GM12878 (cell line): ENCODE measurements around the gene LRRK1. TPM values are rescaled to one million over a fixed set of nuclear protein-coding genes. Genes with fewer than 3 reads are reported as not detected.

ENCODE experiments used
- ATAC-seq: fragments of 200-7000 bp; cut with Tn5 transposase; 3 replicates; pipeline ENCODE4 v1.9.1; 2020; ENCODE audit warnings: mild to moderate bottlenecking, moderate library complexity
- BruUV-seq: library from RNA; stranded (reverse); fragments of 400-500 nt; replicated peaks from 2 replicates; lab custom pipeline; 2021; lab: Mats Ljungman, UMichigan
- CTCF ChIA-PET: fragments of 300-600 bp; sonication (Branson Sonifier 250); formaldehyde crosslinking; extraction: SDS; loops from one replicate; lab custom pipeline; 2021; ENCODE audit warnings: inconsistent platforms; lab: Yijun Ruan, JAX
- POLR2A ChIA-PET: fragments of 350-600 bp; formaldehyde crosslinking; extraction: SDS; loops from one replicate; lab custom pipeline; 2021; ENCODE audit warnings: inconsistent platforms; lab: Charles Lee
- RAD21 ChIA-PET: fragments of 300-600 bp; sonication (Branson Sonifier 250); formaldehyde crosslinking; loops from one replicate; lab custom pipeline; 2023; ENCODE audit warnings: antibody characterized with exemption; ENCODE audit not compliant: unreplicated experiment; lab: Charles Lee
- SMC1A ChIA-PET: fragments of 300-600 bp; sonication (Branson Sonifier 250); formaldehyde crosslinking; loops from one replicate; lab custom pipeline; 2023; ENCODE audit not compliant: unreplicated experiment, uncharacterized antibody; lab: Charles Lee
- DNase-seq: peaks from one replicate; pipeline ENCODE4 v3.0.0-alpha.2; 2011; ENCODE audit warnings: low read depth, low spot score
- FAIRE-seq: peaks from 3 replicates; lab custom pipeline; 2011; peaks lifted over from hg19 to GRCh38; lab: Jason Lieb, UNC
- H2AFZ ChIP-seq: 2 replicates; pipeline ENCODE4 v1.6.0; 2011; ENCODE audit warnings: low read depth, low read length, control low read depth; ENCODE audit not compliant: control insufficient read depth
- H3K27ac ChIP-seq: 2 replicates; pipeline ENCODE4 v1.5.1; 2011; ENCODE audit warnings: control low read depth; ENCODE audit not compliant: control insufficient read depth, insufficient read depth
- H3K27me3 ChIP-seq, 2 experiments: replicated peaks in 1 of 2; 2 replicates each; pipeline versions ENCODE4 v1.6.0 to v1.6.1; 2011; ENCODE audit warnings: low read length in 1 of 2; ENCODE audit not compliant: control insufficient read depth in 2 of 2, insufficient read depth in 2 of 2
- H3K36me3 ChIP-seq, 2 experiments: 2 replicates each; pipeline ENCODE4 v1.5.1; 2011; ENCODE audit warnings: low read length in 1 of 2; ENCODE audit not compliant: control insufficient read depth in 2 of 2, insufficient read depth in 2 of 2
- H3K4me1 ChIP-seq: 2 replicates; pipeline ENCODE4 v1.6.1; 2011; ENCODE audit warnings: mild to moderate bottlenecking, low read length, moderate library complexity, mixed read lengths; ENCODE audit not compliant: control insufficient read depth, insufficient read depth
- H3K4me2 ChIP-seq: 2 replicates; pipeline ENCODE4 v1.6.0; 2011; ENCODE audit warnings: control low read depth; ENCODE audit not compliant: control insufficient read depth, insufficient read depth
- H3K4me3 ChIP-seq: fragments of 200-600 bp; sonication (generic); 2 replicates; pipeline ENCODE4 v1.5.1; 2016
- H3K79me2 ChIP-seq: 2 replicates; pipeline ENCODE4 v1.6.0; 2011; ENCODE audit warnings: low read length; ENCODE audit not compliant: control insufficient read depth, insufficient read depth
- H3K9ac ChIP-seq: 2 replicates; pipeline ENCODE4 v1.8.0; 2011; ENCODE audit warnings: low read length, control low read depth, mixed read lengths; ENCODE audit not compliant: control insufficient read depth, insufficient read depth
- H3K9me3 ChIP-seq: replicated peaks from 3 replicates; pipeline ENCODE4 v1.5.1; 2011; ENCODE audit warnings: mild to moderate bottlenecking, low read length; ENCODE audit not compliant: control insufficient read depth, insufficient read depth
- H4K20me1 ChIP-seq: 2 replicates; pipeline ENCODE4 v1.6.0; 2011; ENCODE audit not compliant: control insufficient read depth, insufficient read depth
- BACH1 ChIP-seq: fragments of 450-650 bp; IDR thresholded peaks from 2 replicates; pipeline ENCODE4 v1.6.1; 2017; ENCODE audit warnings: mild to moderate bottlenecking, borderline replicate concordance
- BCL3 ChIP-seq: IDR thresholded peaks from 2 replicates; pipeline ENCODE4 v1.6.1; 2011; ENCODE audit warnings: borderline replicate concordance, low read depth, mild to moderate bottlenecking, moderate library complexity, low read length; ENCODE audit not compliant: insufficient read depth, poor library complexity, severe bottlenecking
- CHD2 ChIP-seq: IDR thresholded peaks from 2 replicates; pipeline ENCODE4 v1.6.1; 2011; ENCODE audit warnings: low read depth, low read length, improper control_type of control experiment, borderline replicate concordance
- FOS ChIP-seq: IDR thresholded peaks from 3 replicates; pipeline ENCODE4 v1.6.1; 2011; ENCODE audit warnings: borderline replicate concordance; ENCODE audit not compliant: insufficient read length; ENCODE audit errors: extremely low read depth
- FOXM1 ChIP-seq: IDR thresholded peaks from 2 replicates; pipeline ENCODE4 v1.6.1; 2012; ENCODE audit warnings: low read depth, mild to moderate bottlenecking, inconsistent platforms, low read length, moderate library complexity
- IRF4 ChIP-seq: IDR thresholded peaks from 2 replicates; pipeline ENCODE4 v1.6.1; 2011; ENCODE audit warnings: low read depth, low read length
- MEF2A ChIP-seq: IDR thresholded peaks from 2 replicates; pipeline ENCODE4 v1.6.1; 2011; ENCODE audit warnings: low read depth, mild to moderate bottlenecking, low read length, moderate library complexity; ENCODE audit not compliant: insufficient read depth
- NFIC ChIP-seq: IDR thresholded peaks from 2 replicates; pipeline ENCODE4 v1.6.1; 2012; ENCODE audit warnings: low read depth, mild to moderate bottlenecking, inconsistent platforms, low read length, moderate library complexity
- NFXL1 ChIP-seq: fragments of 450-650 bp; IDR thresholded peaks from 2 replicates; pipeline ENCODE4 v1.6.1; 2017; ENCODE audit warnings: antibody characterized with exemption, mild to moderate bottlenecking, borderline replicate concordance
- RFX5 ChIP-seq: IDR thresholded peaks from 2 replicates; pipeline ENCODE4 v1.6.1; 2011; ENCODE audit warnings: low read depth, low read length, improper control_type of control experiment
- SREBF2 ChIP-seq: IDR thresholded peaks from 2 replicates; pipeline ENCODE4 v1.6.1; 2012; ENCODE audit warnings: mild to moderate bottlenecking, low read length
- ZZZ3 ChIP-seq: IDR thresholded peaks from 2 replicates; pipeline ENCODE4 v1.6.1; 2011; ENCODE audit warnings: low read depth; ENCODE audit not compliant: control insufficient read depth, insufficient read length
- WGBS: methylation state at CpG from one replicate; pipeline ENCODE4 v1.1.6; 2016; ENCODE audit warnings: low lambda C conversion rate; ENCODE audit not compliant: insufficient replicate concordance, insufficient coverage; ENCODE audit errors: missing lambda C conversion rate; 5-methylcytosine and 5-hydroxymethylcytosine counted together
- in situ Hi-C: fragments of 300-500 bp; cut with MboI; formaldehyde crosslinking; loops from 9 replicates; pipeline ENCODE4 v1.14.3; 2018; ENCODE audit warnings: mixed read lengths
- intact Hi-C: fragments of 100-400 bp; cut with micrococcal nuclease; formaldehyde crosslinking; loops from one replicate; pipeline ENCODE4 v1.14.2; 2022; ENCODE audit not compliant: unreplicated experiment
- polyA plus RNA-seq, 11 experiments: library from polyadenylated mRNA; depleted of rRNA in 4 of 11; unstranded in 6 of 11; stranded (reverse) in 5 of 11; fragments of >200 nt; fragmentation: Nextera tagmentation in 4 of 11; fragmentation: Illumina TruSeq in 1 of 11; extraction: Ambion mirVana in 4 of 11; extraction: Trizol in 1 of 11; gene quantifications; 1 replicate in 1 of 11; 2 replicates in 10 of 11; pipeline versions ENCODE4 v1.2.1 to v1.2.3, GENCODE V29; 2011 to 2016; ENCODE audit warnings: inconsistent platforms in 2 of 11, missing spikeins in 2 of 11, low read depth in 1 of 11
- total RNA-seq, 4 experiments: library from RNA; depleted of rRNA in 3 of 4; stranded (reverse); fragments of >200 nt in 3 of 4; fragmentation: Illumina TruSeq in 1 of 4; extraction: Trizol in 1 of 4; gene quantifications; 2 replicates each; pipeline versions ENCODE4 v1.2.1 to v1.2.3, GENCODE V29; 2013 to 2021
- TF ChIP-seq, protein P1 (sequence below): fragments of 450-650 bp; formaldehyde crosslinking; IDR thresholded peaks from 2 replicates; pipeline ENCODE4 v1.4.0; 2020; ENCODE audit warnings: mild to moderate bottlenecking, moderate library complexity
- TF ChIP-seq, protein P2 (sequence below): fragments of 450-650 bp; IDR thresholded peaks from 2 replicates; pipeline ENCODE4 v1.6.1; 2017; ENCODE audit warnings: mild to moderate bottlenecking, moderate library complexity

The LRRK1 gene
- total and polyA plus RNA-seq, 10 of the 15 experiments (the other 5 are each of a cell fraction or from before 2014, with no cell fraction given): 2.2 to 58.3 (median 17.9) TPM

GRCh38 chr15:101025896-101026631 is 106.9 kb downstream of the LRRK1 start:
- 94% methylated on average over 17 of the region's 17 CpGs for WGBS
- BruUV-seq: no TSS peak
- Histone ChIP-seq H3K4me3 (no peak overlapping the region), H3K27me3 (no peaks in the 10 kb centered on the region), H3K4me1 (no peaks in the 10 kb centered on the region), H4K20me1 (no peaks in the 10 kb centered on the region), H3K36me3 (peaks cover 24 to 31% of the 10 kb centered on the region in 2 experiments), H3K9ac (no peak overlapping the region), H3K27ac (no peak overlapping the region), H3K9me3 (no peaks in the 10 kb centered on the region), H2AFZ (no peak overlapping the region), H3K79me2 (no peaks in the 10 kb centered on the region), H3K4me2 (no peak overlapping the region)
- FAIRE-seq: no peak
- DNase-seq: no peak
- ATAC-seq: no peak
- in situ Hi-C loops (loop anchor here (5.0 kb wide), 1 partner anchor 236 kb away; no protein-coding TSS in a partner anchor), intact Hi-C loops (no loop called here)
- POLR2A ChIA-PET: no interaction called here
- CTCF ChIA-PET: interaction anchor here (0.9 kb wide), 1 partner anchor 10 kb away, joined by 3 read pairs; no protein-coding TSS in a partner anchor
- SMC1A ChIA-PET: no interaction called here
- RAD21 ChIA-PET: no interaction called here
- no peak for TF ChIP-seq RFX5
- TF ChIP-seq BCL3: no peak
- TF ChIP-seq MEF2A: no peak
- no peak for TF ChIP-seq FOS
- no peak for TF ChIP-seq BACH1
- TF ChIP-seq, protein P1, sequence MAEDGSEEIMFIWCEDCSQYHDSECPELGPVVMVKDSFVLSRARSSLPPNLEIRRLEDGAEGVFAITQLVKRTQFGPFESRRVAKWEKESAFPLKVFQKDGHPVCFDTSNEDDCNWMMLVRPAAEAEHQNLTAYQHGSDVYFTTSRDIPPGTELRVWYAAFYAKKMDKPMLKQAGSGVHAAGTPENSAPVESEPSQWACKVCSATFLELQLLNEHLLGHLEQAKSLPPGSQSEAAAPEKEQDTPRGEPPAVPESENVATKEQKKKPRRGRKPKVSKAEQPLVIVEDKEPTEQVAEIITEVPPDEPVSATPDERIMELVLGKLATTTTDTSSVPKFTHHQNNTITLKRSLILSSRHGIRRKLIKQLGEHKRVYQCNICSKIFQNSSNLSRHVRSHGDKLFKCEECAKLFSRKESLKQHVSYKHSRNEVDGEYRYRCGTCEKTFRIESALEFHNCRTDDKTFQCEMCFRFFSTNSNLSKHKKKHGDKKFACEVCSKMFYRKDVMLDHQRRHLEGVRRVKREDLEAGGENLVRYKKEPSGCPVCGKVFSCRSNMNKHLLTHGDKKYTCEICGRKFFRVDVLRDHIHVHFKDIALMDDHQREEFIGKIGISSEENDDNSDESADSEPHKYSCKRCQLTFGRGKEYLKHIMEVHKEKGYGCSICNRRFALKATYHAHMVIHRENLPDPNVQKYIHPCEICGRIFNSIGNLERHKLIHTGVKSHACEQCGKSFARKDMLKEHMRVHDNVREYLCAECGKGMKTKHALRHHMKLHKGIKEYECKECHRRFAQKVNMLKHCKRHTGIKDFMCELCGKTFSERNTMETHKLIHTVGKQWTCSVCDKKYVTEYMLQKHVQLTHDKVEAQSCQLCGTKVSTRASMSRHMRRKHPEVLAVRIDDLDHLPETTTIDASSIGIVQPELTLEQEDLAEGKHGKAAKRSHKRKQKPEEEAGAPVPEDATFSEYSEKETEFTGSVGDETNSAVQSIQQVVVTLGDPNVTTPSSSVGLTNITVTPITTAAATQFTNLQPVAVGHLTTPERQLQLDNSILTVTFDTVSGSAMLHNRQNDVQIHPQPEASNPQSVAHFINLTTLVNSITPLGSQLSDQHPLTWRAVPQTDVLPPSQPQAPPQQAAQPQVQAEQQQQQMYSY (CRISPR knock-in tag): no peak
- no peak for TF ChIP-seq NFIC
- TF ChIP-seq ZZZ3: no peak
- no peak for TF ChIP-seq NFXL1
- no peak for TF ChIP-seq FOXM1
- no peak for TF ChIP-seq SREBF2
- TF ChIP-seq IRF4: no peak
- TF ChIP-seq CHD2: no peak
- TF ChIP-seq, protein P2, sequence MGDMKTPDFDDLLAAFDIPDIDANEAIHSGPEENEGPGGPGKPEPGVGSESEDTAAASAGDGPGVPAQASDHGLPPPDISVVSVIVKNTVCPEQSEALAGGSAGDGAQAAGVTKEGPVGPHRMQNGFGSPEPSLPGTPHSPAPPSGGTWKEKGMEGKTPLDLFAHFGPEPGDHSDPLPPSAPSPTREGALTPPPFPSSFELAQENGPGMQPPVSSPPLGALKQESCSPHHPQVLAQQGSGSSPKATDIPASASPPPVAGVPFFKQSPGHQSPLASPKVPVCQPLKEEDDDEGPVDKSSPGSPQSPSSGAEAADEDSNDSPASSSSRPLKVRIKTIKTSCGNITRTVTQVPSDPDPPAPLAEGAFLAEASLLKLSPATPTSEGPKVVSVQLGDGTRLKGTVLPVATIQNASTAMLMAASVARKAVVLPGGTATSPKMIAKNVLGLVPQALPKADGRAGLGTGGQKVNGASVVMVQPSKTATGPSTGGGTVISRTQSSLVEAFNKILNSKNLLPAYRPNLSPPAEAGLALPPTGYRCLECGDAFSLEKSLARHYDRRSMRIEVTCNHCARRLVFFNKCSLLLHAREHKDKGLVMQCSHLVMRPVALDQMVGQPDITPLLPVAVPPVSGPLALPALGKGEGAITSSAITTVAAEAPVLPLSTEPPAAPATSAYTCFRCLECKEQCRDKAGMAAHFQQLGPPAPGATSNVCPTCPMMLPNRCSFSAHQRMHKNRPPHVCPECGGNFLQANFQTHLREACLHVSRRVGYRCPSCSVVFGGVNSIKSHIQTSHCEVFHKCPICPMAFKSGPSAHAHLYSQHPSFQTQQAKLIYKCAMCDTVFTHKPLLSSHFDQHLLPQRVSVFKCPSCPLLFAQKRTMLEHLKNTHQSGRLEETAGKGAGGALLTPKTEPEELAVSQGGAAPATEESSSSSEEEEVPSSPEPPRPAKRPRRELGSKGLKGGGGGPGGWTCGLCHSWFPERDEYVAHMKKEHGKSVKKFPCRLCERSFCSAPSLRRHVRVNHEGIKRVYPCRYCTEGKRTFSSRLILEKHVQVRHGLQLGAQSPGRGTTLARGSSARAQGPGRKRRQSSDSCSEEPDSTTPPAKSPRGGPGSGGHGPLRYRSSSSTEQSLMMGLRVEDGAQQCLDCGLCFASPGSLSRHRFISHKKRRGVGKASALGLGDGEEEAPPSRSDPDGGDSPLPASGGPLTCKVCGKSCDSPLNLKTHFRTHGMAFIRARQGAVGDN: no peak
